ENCODE results near the gene TAP2. TPM values are rescaled to one million over a fixed set of nuclear protein-coding genes. Genes with fewer than 3 reads are reported as not detected.

TAP2 gene
- total and polyA plus RNA-seq, 4 experiments from 2014 or later = 11.0 to 112 (median 61.1) TPM

- intact Hi-C loops (cut with micrococcal nuclease) = no loop called here
- H3K27ac Mint-ChIP-seq = peak overlapping the region in 6 of 7 donors; percentile 5 to 75 (median 16)
- H3K4me1 Mint-ChIP-seq = peaks cover 26 to 40% (median 29%) of the 10 kb centered on the region in 4 donors
- no peaks in the 10 kb centered on the region for H3K27me3 ChIP-seq (ENCODE audit: insufficient read depth, low read length)
- no peaks in the 10 kb centered on the region for H3K9me3 ChIP-seq (ENCODE audit: control insufficient read depth in 1 of 2, low read length in 2 of 2)
- no peak overlapping the region for H3K27ac ChIP-seq (ENCODE audit: low read depth, low read length)
- no peaks in the 10 kb centered on the region for H3K9me3 Mint-ChIP-seq
- H3K4me1 ChIP-seq (ENCODE audit: insufficient read depth, low read length) = peaks cover 21% of the 10 kb centered on the region
- H3K4me3 ChIP-seq (ENCODE audit: low read length in 2 of 2) = no peak overlapping the region
- H3K4me3 Mint-ChIP-seq = no peak overlapping the region
- ChIA-PET POLR2A (ENCODE audit: partially characterized antibody) (interaction anchor here (0.6 to 1.8 kb wide), 4 partner anchors 14 to 865 kb away, joined by 3 to 7 read pairs (median 5); partner anchors contain the start of genes PSMB9 and TAP1), CTCF (ENCODE audit: partially characterized antibody) (interaction anchor here (0.7 to 0.9 kb wide), 2 partner anchors 22 to 37 kb away, joined by 3 read pairs; partner anchors contain the start of gene TAP1)
- no peaks in the 10 kb centered on the region for H3K27me3 Mint-ChIP-seq
- DNase-seq = no peak
- peaks cover 62% of the 10 kb centered on the region for H3K36me3 ChIP-seq (ENCODE audit: insufficient read depth, low read length)
- peaks cover 77 to 87% of the 10 kb centered on the region in 2 donors for H3K36me3 Mint-ChIP-seq
Observed at GRCh38 chr6:32830936-32831335, 7.6 kb downstream of the TAP2 start.

GRCh38 chr6:32830017-32830416, 8.5 kb downstream of the TAP2 start:
- H3K27ac ChIP-seq (ENCODE audit: low read depth, low read length) = no peak overlapping the region
- Mint-ChIP-seq H3K4me1 (peaks cover 17 to 31% (median 24%) of the 10 kb centered on the region in 4 donors), H3K36me3 (peaks cover 68 to 79% of the 10 kb centered on the region in 2 donors), H3K27ac (peak overlapping the region in 2 of 7 donors; percentile 42 to 57), H3K4me3 (no peak overlapping the region), H3K9me3 (no peaks in the 10 kb centered on the region), H3K27me3 (no peaks in the 10 kb centered on the region)
- H3K4me3 ChIP-seq (ENCODE audit: low read length in 2 of 2) = no peak overlapping the region
- H3K27me3 ChIP-seq (ENCODE audit: insufficient read depth, low read length) = no peaks in the 10 kb centered on the region
- no peak for DNase-seq
- H3K36me3 ChIP-seq (ENCODE audit: insufficient read depth, low read length) = peaks cover 53% of the 10 kb centered on the region
- no peaks in the 10 kb centered on the region for H3K9me3 ChIP-seq (ENCODE audit: control insufficient read depth in 1 of 2, low read length in 2 of 2)
- CTCF ChIA-PET (ENCODE audit: partially characterized antibody) = interaction anchor here (5.1 kb wide), 1 partner anchor 38 kb away, joined by 55 read pairs; no protein-coding TSS in a partner anchor
- POLR2A ChIA-PET (ENCODE audit: partially characterized antibody) = interaction anchor here (1.8 to 3.3 kb wide), 2 partner anchors 8 to 24 kb away, joined by 6 to 20 read pairs; partner anchors contain the start of genes PSMB9, TAP1 and TAP2
- intact Hi-C loops (cut with micrococcal nuclease) = no loop called here
- H3K4me1 ChIP-seq (ENCODE audit: insufficient read depth, low read length) = peaks cover 16% of the 10 kb centered on the region

GRCh38 chr6:32829495-32829894, 9.0 kb downstream of the TAP2 start:
- H3K36me3 ChIP-seq (ENCODE audit: insufficient read depth, low read length) = peaks cover 48% of the 10 kb centered on the region
- intact Hi-C loops (cut with micrococcal nuclease) = no loop called here
- no peaks in the 10 kb centered on the region for H3K27me3 ChIP-seq (ENCODE audit: insufficient read depth, low read length)
- Mint-ChIP-seq H3K36me3 (peaks cover 63 to 74% of the 10 kb centered on the region in 2 donors), H3K4me3 (no peak overlapping the region), H3K27me3 (no peaks in the 10 kb centered on the region), H3K27ac (no peak overlapping the region), H3K9me3 (no peaks in the 10 kb centered on the region), H3K4me1 (peaks cover 12 to 26% (median 21%) of the 10 kb centered on the region in 4 donors)
- H3K4me3 ChIP-seq (ENCODE audit: low read length in 2 of 2) = no peak overlapping the region
- H3K9me3 ChIP-seq (ENCODE audit: control insufficient read depth in 1 of 2, low read length in 2 of 2) = no peaks in the 10 kb centered on the region
- ChIA-PET CTCF (ENCODE audit: partially characterized antibody) (interaction anchor here (1.3 to 5.1 kb wide), 2 partner anchors 24 to 39 kb away, joined by 3 to 55 read pairs; partner anchors contain the start of gene TAP1), POLR2A (ENCODE audit: partially characterized antibody) (interaction anchor here (1.8 to 3.3 kb wide), 2 partner anchors 9 to 24 kb away, joined by 6 to 20 read pairs; partner anchors contain the start of genes PSMB9, TAP1 and TAP2)
- peaks cover 12% of the 10 kb centered on the region for H3K4me1 ChIP-seq (ENCODE audit: insufficient read depth, low read length)
- no peak overlapping the region for H3K27ac ChIP-seq (ENCODE audit: low read depth, low read length)
- DNase-seq = no peak

- H3K27ac Mint-ChIP-seq = peak overlapping the region in 2 of 7 donors; percentile 12 to 78
- H3K4me1 Mint-ChIP-seq = peaks cover 0 to 7% (median 5%) of the 10 kb centered on the region in 4 donors
- Histone ChIP-seq H3K27ac (ENCODE audit: low read depth, low read length) (no peak overlapping the region), H3K4me3 (ENCODE audit: low read length in 2 of 2) (no peak overlapping the region), H3K27me3 (ENCODE audit: insufficient read depth, low read length) (no peaks in the 10 kb centered on the region), H3K36me3 (ENCODE audit: insufficient read depth, low read length) (peaks cover 32% of the 10 kb centered on the region), H3K4me1 (ENCODE audit: insufficient read depth, low read length) (no peaks in the 10 kb centered on the region), H3K9me3 (ENCODE audit: control insufficient read depth in 1 of 2, low read length in 2 of 2) (no peaks in the 10 kb centered on the region)
- H3K36me3 Mint-ChIP-seq = peaks cover 39 to 50% of the 10 kb centered on the region in 2 donors
- ChIA-PET POLR2A (ENCODE audit: partially characterized antibody) (interaction anchor here (0.6 to 3.7 kb wide), 7 partner anchors 11 to 401 kb away, joined by 3 to 20 read pairs (median 7); partner anchors contain the start of genes PSMB8, PSMB9, TAP1 and TAP2), CTCF (ENCODE audit: partially characterized antibody) (interaction anchor here (1.1 to 5.1 kb wide), 3 partner anchors 11 to 158 kb away, joined by 5 to 55 read pairs (median 34); partner anchors contain the start of gene TAP2)
- intact Hi-C loops (cut with micrococcal nuclease) = no loop called here
- no peak overlapping the region for H3K4me3 Mint-ChIP-seq
- no peak for DNase-seq
- no peaks in the 10 kb centered on the region for H3K27me3 Mint-ChIP-seq
- H3K9me3 Mint-ChIP-seq = no peaks in the 10 kb centered on the region
Observed at GRCh38 chr6:32827025-32827424, 11.5 kb downstream of the TAP2 start.

- H3K27ac Mint-ChIP-seq = peak overlapping the region in 1 of 7 donors; percentile 13
- intact Hi-C loops (cut with micrococcal nuclease) = loop anchor here (1.0 kb wide), 1 partner anchor 42 kb away; no protein-coding TSS in a partner anchor
- CTCF ChIA-PET (ENCODE audit: partially characterized antibody) = interaction anchor here (0.6 to 5.1 kb wide), 5 partner anchors 12 to 117 kb away, joined by 3 to 55 read pairs (median 3); partner anchors contain the start of gene TAP2
- H3K36me3 Mint-ChIP-seq = peaks cover 29 to 39% of the 10 kb centered on the region in 2 donors
- H3K4me1 ChIP-seq (ENCODE audit: insufficient read depth, low read length) = no peaks in the 10 kb centered on the region
- no peak overlapping the region for H3K27ac ChIP-seq (ENCODE audit: low read depth, low read length)
- no peaks in the 10 kb centered on the region for H3K27me3 Mint-ChIP-seq
- peaks cover 0 to 4% (median 0%) of the 10 kb centered on the region in 4 donors for H3K4me1 Mint-ChIP-seq
- no peaks in the 10 kb centered on the region for H3K9me3 ChIP-seq (ENCODE audit: control insufficient read depth in 1 of 2, low read length in 2 of 2)
- DNase-seq = no peak
- POLR2A ChIA-PET (ENCODE audit: partially characterized antibody) = interaction anchor here (0.7 to 3.7 kb wide), 3 partner anchors 12 to 42 kb away, joined by 4 to 16 read pairs (median 8); partner anchors contain the start of gene TAP2
- no peak overlapping the region for H3K4me3 Mint-ChIP-seq
- no peaks in the 10 kb centered on the region for H3K9me3 Mint-ChIP-seq
- no peak overlapping the region for H3K4me3 ChIP-seq (ENCODE audit: low read length in 2 of 2)
- H3K36me3 ChIP-seq (ENCODE audit: insufficient read depth, low read length) = peaks cover 22% of the 10 kb centered on the region
- H3K27me3 ChIP-seq (ENCODE audit: insufficient read depth, low read length) = no peaks in the 10 kb centered on the region
Observed at GRCh38 chr6:32825966-32826365, 12.6 kb downstream of the TAP2 start.

GRCh38 chr6:32819729-32820128, 18.8 kb downstream of the TAP2 start:
- Mint-ChIP-seq H3K9me3 (no peaks in the 10 kb centered on the region), H3K4me3 (no peak overlapping the region), H3K27me3 (no peaks in the 10 kb centered on the region), H3K27ac (peak overlapping the region in 2 of 7 donors; percentile 7 to 48), H3K4me1 (no peaks in the 10 kb centered on the region), H3K36me3 (no peaks in the 10 kb centered on the region)
- no peak for DNase-seq
- CTCF ChIA-PET (ENCODE audit: partially characterized antibody) = interaction anchor here (0.8 to 1.8 kb wide), 3 partner anchors 22 to 407 kb away, joined by 3 to 4 read pairs (median 3); no protein-coding TSS in a partner anchor
- no peaks in the 10 kb centered on the region for H3K4me1 ChIP-seq (ENCODE audit: insufficient read depth, low read length)
- no peak overlapping the region for H3K27ac ChIP-seq (ENCODE audit: low read depth, low read length)
- no peaks in the 10 kb centered on the region for H3K9me3 ChIP-seq (ENCODE audit: control insufficient read depth in 1 of 2, low read length in 2 of 2)
- H3K4me3 ChIP-seq (ENCODE audit: low read length in 2 of 2) = no peak overlapping the region
- no peaks in the 10 kb centered on the region for H3K36me3 ChIP-seq (ENCODE audit: insufficient read depth, low read length)
- POLR2A ChIA-PET (ENCODE audit: partially characterized antibody) = no interaction called here
- H3K27me3 ChIP-seq (ENCODE audit: insufficient read depth, low read length) = no peaks in the 10 kb centered on the region
- intact Hi-C loops (cut with micrococcal nuclease) = no loop called here

- H3K4me1 ChIP-seq (ENCODE audit: insufficient read depth, low read length) = no peaks in the 10 kb centered on the region
- Mint-ChIP-seq H3K4me3 (no peak overlapping the region), H3K4me1 (no peaks in the 10 kb centered on the region), H3K36me3 (peaks cover 0 to 5% of the 10 kb centered on the region in 2 donors), H3K27ac (peak overlapping the region in 1 of 7 donors; percentile 70), H3K27me3 (no peaks in the 10 kb centered on the region), H3K9me3 (no peaks in the 10 kb centered on the region)
- H3K9me3 ChIP-seq (ENCODE audit: control insufficient read depth in 1 of 2, low read length in 2 of 2) = no peaks in the 10 kb centered on the region
- CTCF ChIA-PET (ENCODE audit: partially characterized antibody) = no interaction called here
- POLR2A ChIA-PET (ENCODE audit: partially characterized antibody) = no interaction called here
- H3K36me3 ChIP-seq (ENCODE audit: insufficient read depth, low read length) = no peaks in the 10 kb centered on the region
- H3K27ac ChIP-seq (ENCODE audit: low read depth, low read length) = no peak overlapping the region
- no peak for DNase-seq
- no peaks in the 10 kb centered on the region for H3K27me3 ChIP-seq (ENCODE audit: insufficient read depth, low read length)
- intact Hi-C loops (cut with micrococcal nuclease) = no loop called here
- H3K4me3 ChIP-seq (ENCODE audit: low read length in 2 of 2) = no peak overlapping the region
Observed at GRCh38 chr6:32818867-32819266, 19.7 kb downstream of the TAP2 start.

Measured in CD4-positive, alpha-beta memory T cell (primary cell).